B cell (primary cell): Measurements from ENCODE around the gene GTF2A1L. TPM values are rescaled to one million over a fixed set of nuclear protein-coding genes. Genes with fewer than 3 reads are reported as not detected.

Source experiments
- ATAC-seq: fragments of 200-7000 bp; cut with Tn5 transposase; one replicate; pipeline ENCODE4 v1.10.0; 2021; ENCODE audit warnings: low read depth, mild to moderate bottlenecking, moderate number of reproducible peaks, moderate library complexity
- CTCF ChIA-PET: fragments of 350-600 bp; sonication (Branson Sonifier 250); formaldehyde crosslinking; loops from one replicate; lab custom pipeline; 2021; ENCODE audit warnings: antibody characterized with exemption, inconsistent platforms; lab: Charles Lee
- POLR2A ChIA-PET: fragments of 350-600 bp; sonication (Branson Sonifier 250); formaldehyde crosslinking; loops from one replicate; lab custom pipeline; 2021; ENCODE audit warnings: antibody characterized with exemption; lab: Charles Lee
- DNase-seq: peaks from one replicate; pipeline ENCODE4 v3.0.0; 2013
- H2AFZ ChIP-seq: 2 replicates; pipeline ENCODE4 v1.6.1; 2012; ENCODE audit warnings: mild to moderate bottlenecking, low read depth, low read length; ENCODE audit not compliant: insufficient read depth, poor library complexity, severe bottlenecking
- H3K27ac ChIP-seq, 2 donors: 1 replicate in 1 of 2; 2 replicates in 1 of 2; pipeline ENCODE4 v1.5.1; 2012 to 2013; ENCODE audit warnings: low read length in 2 of 2, mild to moderate bottlenecking in 2 of 2, moderate library complexity in 1 of 2
- H3K27me3 ChIP-seq, 4 experiments: fragments of 200-600 bp in 1 of 4; sonication (generic) in 1 of 4; replicated peaks in 1 of 4; 1 replicate in 2 of 4; 2 replicates in 2 of 4; pipeline versions ENCODE4 v1.6.1 to v1.7.0; 2013 to 2016; ENCODE audit warnings: low read length in 3 of 4, mild to moderate bottlenecking in 2 of 4, mixed read lengths in 1 of 4, moderate library complexity in 1 of 4; ENCODE audit not compliant: insufficient read depth in 4 of 4, control insufficient read depth in 3 of 4; ENCODE audit errors: control extremely low read depth in 1 of 4
- H3K36me3 ChIP-seq, 2 experiments: replicated peaks in 1 of 2; 1 replicate in 1 of 2; 2 replicates in 1 of 2; pipeline versions ENCODE4 v1.6.1 to v1.7.1; 2013; ENCODE audit warnings: low read length in 1 of 2; ENCODE audit not compliant: insufficient read depth in 2 of 2, control insufficient read depth in 1 of 2; ENCODE audit errors: control extremely low read depth in 1 of 2, extremely low read depth in 1 of 2
- H3K4me1 ChIP-seq, 2 donors: fragments of 200-600 bp in 1 of 2; sonication (generic) in 1 of 2; 1 replicate in 1 of 2; 2 replicates in 1 of 2; pipeline versions ENCODE4 v1.5.1 to v1.6.1; 2013 to 2017; ENCODE audit warnings: low read length in 2 of 2; ENCODE audit not compliant: control insufficient read depth in 2 of 2, insufficient read depth in 2 of 2
- H3K4me2 ChIP-seq: replicated peaks from 2 replicates; pipeline ENCODE3; 2012; ENCODE audit warnings: mild to moderate bottlenecking, low read depth, low read length; ENCODE audit not compliant: poor library complexity, severe bottlenecking
- H3K4me3 ChIP-seq, 5 experiments: fragments of 200-600 bp in 1 of 5; sonication (generic) in 1 of 5; 1 replicate in 3 of 5; 2 replicates in 2 of 5; pipeline versions ENCODE4 v1.5.1 to v1.7.0; 2011 to 2016; ENCODE audit warnings: low read length in 4 of 5, mild to moderate bottlenecking in 4 of 5, low read depth in 2 of 5, control low read depth in 1 of 5, moderate library complexity in 1 of 5; ENCODE audit not compliant: insufficient read depth in 1 of 5; ENCODE audit errors: control extremely low read depth in 1 of 5, extremely low read depth in 1 of 5
- H3K79me2 ChIP-seq: fragments of 200-600 bp; sonication (generic); one replicate; pipeline ENCODE4 v1.6.0; 2016; ENCODE audit warnings: low read length; ENCODE audit not compliant: control insufficient read depth, insufficient read depth
- H3K9ac ChIP-seq: fragments of 200-600 bp; sonication (generic); 2 replicates; pipeline ENCODE4 v1.6.1; 2017; ENCODE audit warnings: mild to moderate bottlenecking, low read length, moderate library complexity
- H3K9me3 ChIP-seq, 3 donors: one replicate each; pipeline versions ENCODE4 v1.6.1 to v1.7.1; 2013; ENCODE audit warnings: low read length in 2 of 3; ENCODE audit not compliant: control insufficient read depth in 2 of 3, insufficient read depth in 1 of 3; ENCODE audit errors: control extremely low read depth in 1 of 3
- H4K20me1 ChIP-seq: 2 replicates; pipeline ENCODE4 v1.6.0; 2012; ENCODE audit warnings: mild to moderate bottlenecking, low read length; ENCODE audit not compliant: insufficient read depth, control insufficient read depth, poor library complexity, severe bottlenecking
- H3K27ac Mint-ChIP-seq: one replicate; pipeline ENCODE4 v1.8.0; 2021; ENCODE audit warnings: mixed read lengths
- H3K27me3 Mint-ChIP-seq: one replicate; pipeline ENCODE4 v1.8.0; 2021; ENCODE audit warnings: mixed read lengths
- H3K4me1 Mint-ChIP-seq: one replicate; pipeline ENCODE4 v1.8.0; 2021; ENCODE audit warnings: mixed read lengths
- H3K4me3 Mint-ChIP-seq: one replicate; pipeline ENCODE4 v1.8.0; 2021; ENCODE audit warnings: mixed read lengths
- H3K9me3 Mint-ChIP-seq: one replicate; pipeline ENCODE4 v1.8.0; 2022; ENCODE audit warnings: mixed read lengths; ENCODE audit not compliant: insufficient read depth
- CTCF ChIP-seq: fragments of 200-600 bp; IDR thresholded peaks from one replicate; pipeline ENCODE4 v1.8.0; 2022; ENCODE audit warnings: antibody characterized with exemption, mild to moderate bottlenecking
- EZH2 ChIP-seq: IDR thresholded peaks from 2 replicates; pipeline ENCODE4 v1.6.1; 2012; ENCODE audit warnings: borderline replicate concordance, low read depth, mild to moderate bottlenecking, moderate library complexity, low read length; ENCODE audit not compliant: insufficient read depth, poor library complexity, severe bottlenecking
- whole genome bisulfite sequencing: methylation state at CpG from one replicate; pipeline ENCODE4 v1.1.5; 2013; ENCODE audit warnings: missing lambda C conversion rate; ENCODE audit not compliant: insufficient coverage; 5-methylcytosine and 5-hydroxymethylcytosine counted together
- intact Hi-C: fragments of 100-400 bp; cut with micrococcal nuclease; formaldehyde crosslinking; loops from one replicate; pipeline ENCODE4 v1.10.0; 2022
- polyA plus RNA-seq: library from polyadenylated mRNA; depleted of rRNA; stranded (reverse); fragments of >200 nt; gene quantifications from 2 replicates; pipeline ENCODE4 v1.2.3, GENCODE V29; 2012
- total RNA-seq, 2 donors: library from RNA; stranded (reverse); fragments of 120-200 nt in 1 of 2; gene quantifications; 1 replicate in 1 of 2; 2 replicates in 1 of 2; pipeline versions ENCODE4 v1.2.3 to v1.2.4, GENCODE V29; 2013 to 2022

The GTF2A1L gene
- total and polyA plus RNA-seq, 2 donors (not counting 1 experiment from before 2014, with no cell fraction given): not detected

- no peak overlapping the region for H3K4me3 Mint-ChIP-seq
- intact Hi-C loops: no loop called here
- no peak overlapping the region for H3K4me3 ChIP-seq
- H3K4me2 ChIP-seq: no peak overlapping the region
- ATAC-seq (no peak), DNase-seq (no peak)
- no peaks in the 10 kb centered on the region for H3K4me1 ChIP-seq
- no peaks in the 10 kb centered on the region for H3K9me3 ChIP-seq
- peaks cover 21% of the 10 kb centered on the region for H3K27me3 Mint-ChIP-seq
- H2AFZ ChIP-seq: no peak overlapping the region
- H3K79me2 ChIP-seq: no peaks in the 10 kb centered on the region
- H3K9me3 Mint-ChIP-seq: no peaks in the 10 kb centered on the region
- ChIA-PET POLR2A (no interaction called here), CTCF (no interaction called here)
- H3K27ac ChIP-seq: no peak overlapping the region
- H3K27me3 ChIP-seq: no peaks in the 10 kb centered on the region
- no peak overlapping the region for H3K9ac ChIP-seq
- no peaks in the 10 kb centered on the region for H3K4me1 Mint-ChIP-seq
- no peak for TF ChIP-seq EZH2
- TF ChIP-seq CTCF: no peak
- no peaks in the 10 kb centered on the region for H4K20me1 ChIP-seq
- no peak overlapping the region for H3K27ac Mint-ChIP-seq
- no peaks in the 10 kb centered on the region for H3K36me3 ChIP-seq
- whole genome bisulfite sequencing: no CpG with 5 or more reads among the region's 1 CpG
Observed at GRCh38 chr2:48713647-48714046, 96.0 kb downstream of the GTF2A1L start.

- no peaks in the 10 kb centered on the region for H3K9me3 Mint-ChIP-seq
- H3K27me3 ChIP-seq: no peaks in the 10 kb centered on the region
- no peak overlapping the region for H3K4me3 ChIP-seq
- WGBS: no CpG with 5 or more reads among the region's 2 CpGs
- H4K20me1 ChIP-seq: no peaks in the 10 kb centered on the region
- H3K4me2 ChIP-seq: no peak overlapping the region
- no peaks in the 10 kb centered on the region for H3K9me3 ChIP-seq
- no peak overlapping the region for H3K9ac ChIP-seq
- no peaks in the 10 kb centered on the region for H3K4me1 Mint-ChIP-seq
- H3K27ac ChIP-seq: no peak overlapping the region
- intact Hi-C loops: no loop called here
- H2AFZ ChIP-seq: no peak overlapping the region
- H3K36me3 ChIP-seq: no peaks in the 10 kb centered on the region
- no peaks in the 10 kb centered on the region for H3K79me2 ChIP-seq
- CTCF ChIA-PET: no interaction called here
- no peak overlapping the region for H3K27ac Mint-ChIP-seq
- H3K4me3 Mint-ChIP-seq: no peak overlapping the region
- no peak for ATAC-seq
- H3K27me3 Mint-ChIP-seq: peaks cover 21% of the 10 kb centered on the region
- no peaks in the 10 kb centered on the region for H3K4me1 ChIP-seq
- no peak for TF ChIP-seq EZH2
- no peak for TF ChIP-seq CTCF
- DNase-seq: no peak
- POLR2A ChIA-PET: no interaction called here
Observed at GRCh38 chr2:48714245-48714644, 96.6 kb downstream of the GTF2A1L start.
